GM21717 (cell line): Measurements from ENCODE around the gene CNTN5.
A peak's percentile ranks its signal among the peaks of the same experiment; 100 is the strongest.

ENCODE experiments used
- ATAC-seq: cut with Tn5 transposase; IDR thresholded peaks from one replicate; pipeline ENCODE4 v1.9.1; 2021; ENCODE audit warnings: mild to moderate bottlenecking, moderate library complexity; ENCODE audit not compliant: unreplicated experiment

CNTN5 gene

GRCh38 chr11:99371257-99371656 lies 350.5 kb downstream of the CNTN5 start:
- no peak for ATAC-seq

GRCh38 chr11:99376463-99376862 lies 355.7 kb downstream of the CNTN5 start:
- ATAC-seq, result no peak

- no peak for ATAC-seq
These were observed 363.0 kb downstream of the CNTN5 start for GRCh38 chr11:99383648-99384245.

GRCh38 chr11:99391245-99391644 lies 370.5 kb downstream of the CNTN5 start:
- ATAC-seq, result no peak

- ATAC-seq, result no peak
These were observed 385.6 kb downstream of the CNTN5 start for GRCh38 chr11:99406345-99406744.

GRCh38 chr11:99410636-99411035 lies 389.9 kb downstream of the CNTN5 start:
- ATAC-seq, result no peak

GRCh38 chr11:99418927-99419720 lies 398.4 kb downstream of the CNTN5 start:
- ATAC-seq, result no peak

GRCh38 chr11:99419991-99420390 lies 399.2 kb downstream of the CNTN5 start:
- no peak for ATAC-seq

- no peak for ATAC-seq
These were observed 402.1 kb downstream of the CNTN5 start for GRCh38 chr11:99422581-99423427.

- ATAC-seq, result no peak
These were observed 402.8 kb downstream of the CNTN5 start for GRCh38 chr11:99423428-99423983.

GRCh38 chr11:99424313-99425084 lies 403.8 kb downstream of the CNTN5 start:
- no peak for ATAC-seq

- ATAC-seq, result no peak
These were observed 404.8 kb downstream of the CNTN5 start for GRCh38 chr11:99425596-99425995.

- peak; percentile 88 for ATAC-seq
These were observed 411.9 kb downstream of the CNTN5 start for GRCh38 chr11:99432677-99433076.

- ATAC-seq, result no peak
These were observed 422.5 kb downstream of the CNTN5 start for GRCh38 chr11:99443276-99443675.

GRCh38 chr11:99446400-99446799 lies 425.7 kb downstream of the CNTN5 start:
- ATAC-seq, result no peak

- no peak for ATAC-seq
These were observed 428.6 kb downstream of the CNTN5 start for GRCh38 chr11:99449345-99449744.

GRCh38 chr11:99452075-99452474 lies 431.3 kb downstream of the CNTN5 start:
- ATAC-seq, result no peak

GRCh38 chr11:99461913-99462312 lies 441.2 kb downstream of the CNTN5 start:
- no peak for ATAC-seq

- ATAC-seq, result no peak
These were observed 444.2 kb downstream of the CNTN5 start for GRCh38 chr11:99464985-99465384.

- no peak for ATAC-seq
These were observed 468.8 kb downstream of the CNTN5 start for GRCh38 chr11:99489581-99489980.

GRCh38 chr11:99494065-99494464 lies 473.3 kb downstream of the CNTN5 start:
- no peak for ATAC-seq
